Left ventricle myocardium inferior (tissue), 1 donor: ENCODE results near the gene PLXNA2. TPM values are rescaled to one million over a fixed set of nuclear protein-coding genes. Genes with fewer than 3 reads are reported as not detected.

Source experiments
- DNase-seq: peaks from one replicate; pipeline ENCODE4 v3.0.0-alpha.2; 2020
- H3K27ac ChIP-seq: fragments of 200-600 bp; replicated peaks from 2 replicates; pipeline ENCODE4 v1.8.0; 2021
- H3K27me3 ChIP-seq: fragments of 200-600 bp; 2 replicates; pipeline ENCODE4 v1.8.0; 2021; ENCODE audit warnings: low read depth
- H3K36me3 ChIP-seq: fragments of 200-600 bp; 2 replicates; pipeline ENCODE4 v1.8.0; 2021
- H3K4me1 ChIP-seq: fragments of 200-600 bp; 2 replicates; pipeline ENCODE4 v1.8.0; 2021
- H3K4me3 ChIP-seq: fragments of 200-600 bp; 2 replicates; pipeline ENCODE4 v1.8.0; 2021; ENCODE audit warnings: mild to moderate bottlenecking, moderate library complexity
- H3K9me3 ChIP-seq: fragments of 200-600 bp; replicated peaks from 2 replicates; pipeline ENCODE4 v1.8.0; 2021
- CTCF ChIP-seq: fragments of 200-600 bp; IDR thresholded peaks from 2 replicates; pipeline ENCODE4 v1.8.0; 2021; ENCODE audit warnings: antibody characterized with exemption, mild to moderate bottlenecking, borderline replicate concordance
- intact Hi-C: fragments of 100-400 bp; cut with micrococcal nuclease; formaldehyde crosslinking; loops from one replicate; pipeline ENCODE4 v1.11.0; 2022
- total RNA-seq: library from RNA; stranded (reverse); fragmentation: NEBNext Ultra II Directional; extraction: Animal tissue kit (Norgen Biotek cat#: 25700); gene quantifications from one replicate; pipeline ENCODE4 v1.2.1, GENCODE V29; 2021
- donor health status: DM: no; HTN: yes; CAD: no; lungs with severe emphysema.

The PLXNA2 gene
- total RNA-seq, 1 donor from 2014 or later: 29.1 TPM

DNA sequence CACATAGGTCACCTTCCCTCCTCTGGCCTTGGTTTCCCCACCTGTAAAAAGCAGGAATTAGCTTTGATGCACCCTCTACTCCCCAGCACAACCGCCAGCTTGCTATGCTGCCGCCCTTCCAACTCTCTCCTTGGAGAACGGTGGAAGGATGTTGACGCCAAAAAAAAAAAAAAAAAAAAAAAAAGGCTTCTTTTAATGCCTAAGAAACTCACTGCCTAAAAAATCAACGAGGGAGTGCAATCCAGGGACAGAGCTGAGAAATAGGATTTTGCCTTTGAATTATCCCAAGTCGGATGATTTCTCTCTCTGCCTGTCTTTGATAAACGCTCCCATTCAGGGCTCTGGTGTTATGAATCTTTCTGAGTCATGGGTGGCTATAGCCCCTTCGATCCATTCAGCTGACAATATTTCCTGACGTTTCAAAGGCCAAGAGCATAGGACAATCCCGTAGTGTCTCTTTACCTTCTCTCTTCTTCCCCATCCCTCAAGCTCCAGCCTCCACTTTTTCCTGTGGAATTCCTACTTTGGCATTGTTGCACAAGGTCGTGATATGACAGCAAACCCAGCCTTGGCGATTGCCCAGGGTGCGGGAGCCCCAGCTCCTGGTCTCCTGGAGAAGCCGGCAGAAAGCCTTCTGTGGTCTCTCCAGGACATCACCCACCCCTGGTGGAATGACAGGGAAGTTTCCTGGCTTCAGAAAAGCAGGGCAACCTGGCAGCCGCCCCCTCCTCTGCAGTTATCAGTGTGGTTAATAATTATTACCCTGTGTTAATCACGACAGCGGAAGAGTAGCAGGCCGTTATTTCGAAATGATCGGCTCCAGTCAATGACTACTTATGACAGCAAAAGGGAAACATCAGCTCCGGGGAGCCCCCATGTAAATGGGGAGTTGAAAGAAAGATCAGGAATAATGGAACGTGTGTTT is 8.0 kb upstream of the PLXNA2 start:
- Histone ChIP-seq H3K27me3 (peaks cover 29% of the 10 kb centered on the region), H3K36me3 (no peaks in the 10 kb centered on the region), H3K4me1 (peaks cover 20% of the 10 kb centered on the region), H3K27ac (peak overlapping the region; percentile 27), H3K4me3 (peak overlapping the region; percentile 21), H3K9me3 (no peaks in the 10 kb centered on the region)
- intact Hi-C loops: no loop called here
- DNase-seq: no peak
- peak; percentile 81 for TF ChIP-seq CTCF

DNA sequence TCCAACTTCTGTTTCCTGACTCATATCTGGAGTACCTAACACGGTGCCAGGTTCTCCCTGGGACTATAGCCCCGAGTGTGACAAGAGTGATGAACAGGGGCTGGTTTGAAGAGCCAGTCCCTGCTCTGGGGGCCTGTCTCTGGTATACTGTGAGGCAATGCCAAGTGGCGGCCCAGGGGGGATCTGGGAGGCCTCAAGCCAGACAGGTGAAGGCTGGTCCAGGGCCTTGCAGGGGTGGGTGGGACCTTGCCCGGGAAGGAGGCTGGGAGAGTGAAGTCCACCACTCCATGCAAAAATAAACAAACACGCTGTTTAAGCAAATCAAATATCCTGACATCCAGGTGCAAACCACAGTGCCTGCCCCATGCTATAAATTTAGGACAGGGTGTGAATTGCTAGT is 6.8 kb upstream of the PLXNA2 start:
- intact Hi-C loops: no loop called here
- H3K27me3 ChIP-seq: peaks cover 29% of the 10 kb centered on the region
- H3K4me1 ChIP-seq: peaks cover 20% of the 10 kb centered on the region
- H3K9me3 ChIP-seq: no peaks in the 10 kb centered on the region
- H3K4me3 ChIP-seq: no peak overlapping the region
- no peak overlapping the region for H3K27ac ChIP-seq
- no peaks in the 10 kb centered on the region for H3K36me3 ChIP-seq
- DNase-seq: no peak
- TF ChIP-seq CTCF: no peak

GRCh38 chr1:208250613-208251012 is 6.4 kb upstream of the PLXNA2 start:
- TF ChIP-seq CTCF: no peak
- Histone ChIP-seq H3K4me3 (no peak overlapping the region), H3K4me1 (peaks cover 20% of the 10 kb centered on the region), H3K27me3 (peaks cover 29% of the 10 kb centered on the region), H3K27ac (no peak overlapping the region), H3K36me3 (no peaks in the 10 kb centered on the region), H3K9me3 (no peaks in the 10 kb centered on the region)
- intact Hi-C loops: no loop called here
- no peak for DNase-seq

DNA sequence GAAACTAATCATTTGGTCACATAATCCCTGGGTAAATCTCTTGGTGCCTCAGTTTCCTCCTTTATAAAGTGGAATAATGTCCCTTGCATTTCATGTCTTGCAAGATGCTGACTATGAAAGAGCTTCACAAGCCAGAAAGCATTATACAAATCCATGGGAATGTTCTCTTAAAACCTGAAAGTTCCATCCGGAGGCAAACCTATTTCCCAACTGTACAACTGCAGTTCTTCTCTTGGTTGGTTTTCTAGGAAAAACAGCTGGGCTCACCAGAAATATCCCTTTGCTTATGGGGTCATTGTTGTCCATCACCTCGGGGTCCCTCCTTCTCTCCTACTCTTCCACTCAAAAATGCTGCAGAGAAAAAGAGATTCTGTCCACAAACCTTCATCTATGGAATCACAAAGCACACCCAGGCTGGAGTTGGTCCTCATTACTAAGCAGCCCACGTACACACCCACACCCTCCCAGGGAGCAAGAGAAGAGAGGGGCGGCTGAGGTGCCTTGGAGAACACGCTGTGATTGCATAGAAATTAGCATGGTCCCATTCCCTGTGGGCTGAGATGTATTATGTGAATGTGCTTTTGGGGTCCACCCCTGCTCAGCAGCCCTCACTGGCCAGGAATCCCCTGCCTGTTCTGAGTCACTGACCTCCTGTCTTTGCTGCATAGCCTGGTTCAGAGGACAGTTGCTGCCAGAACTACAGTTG is 5.0 kb upstream of the PLXNA2 start:
- no peak for DNase-seq
- intact Hi-C loops: loop anchor here (10.0 kb wide), 1 partner anchor 224 kb away; no protein-coding TSS in a partner anchor
- H3K9me3 ChIP-seq: no peaks in the 10 kb centered on the region

More for the DNA sequence above, 5.0 kb upstream of the PLXNA2 start:
- Histone ChIP-seq H3K36me3 (no peaks in the 10 kb centered on the region), H3K27me3 (peaks cover 29% of the 10 kb centered on the region), H3K4me3 (no peak overlapping the region), H3K27ac (no peak overlapping the region), H3K4me1 (peaks cover 31% of the 10 kb centered on the region)
- no peak for TF ChIP-seq CTCF
